H1 (cell line): ENCODE results near the gene AFTPH. TPM values are rescaled to one million over a fixed set of nuclear protein-coding genes. Genes with fewer than 3 reads are reported as not detected.

Source experiments
- CTCF ChIA-PET: fragments of 300-600 bp; sonication (Branson Sonifier 250); formaldehyde crosslinking; loops from one replicate; lab custom pipeline; 2021; ENCODE audit not compliant: partially characterized antibody; lab: Charles Lee
- POLR2A ChIA-PET: fragments of 300-600 bp; sonication (Branson Sonifier 250); formaldehyde crosslinking; loops from one replicate; lab custom pipeline; 2021; ENCODE audit warnings: inconsistent platforms; ENCODE audit not compliant: partially characterized antibody; lab: Charles Lee
- DNase-seq, 2 experiments: peaks; one replicate each; pipeline versions ENCODE4 v3.0.0 to v3.0.0-alpha.2; 2010 to 2022; ENCODE audit warnings: low spot score in 2 of 2, low read depth in 1 of 2, mixed read lengths in 1 of 2
- FAIRE-seq: peaks from 2 replicates; lab custom pipeline; 2011; peaks lifted over from hg19 to GRCh38; lab: Jason Lieb, UNC
- H2AFZ ChIP-seq: 2 replicates; pipeline ENCODE4 v1.8.1; 2012; ENCODE audit warnings: low read length, inconsistent platforms
- H2AK5ac ChIP-seq: 2 replicates; pipeline ENCODE4 v1.6.1; 2013; ENCODE audit warnings: low read depth, low read length
- H2BK120ac ChIP-seq: replicated peaks from 2 replicates; pipeline ENCODE3; 2013; ENCODE audit warnings: low read depth, low read length, inconsistent platforms
- H2BK12ac ChIP-seq: 2 replicates; pipeline ENCODE4 v1.6.1; 2013; ENCODE audit warnings: low read depth, low read length
- H2BK15ac ChIP-seq: 2 replicates; pipeline ENCODE4 v1.6.1; 2013; ENCODE audit warnings: low read length
- H2BK20ac ChIP-seq: 2 replicates; pipeline ENCODE4 v1.6.1; 2013; ENCODE audit warnings: low read length
- H2BK5ac ChIP-seq: 2 replicates; pipeline ENCODE4 v1.6.1; 2013; ENCODE audit warnings: low read depth, low read length
- H3K14ac ChIP-seq: 2 replicates; pipeline ENCODE4 v1.6.1; 2013; ENCODE audit warnings: inconsistent platforms; ENCODE audit not compliant: insufficient read length
- H3K18ac ChIP-seq: 2 replicates; pipeline ENCODE4 v1.6.1; 2013; ENCODE audit warnings: low read length; ENCODE audit errors: extremely low read depth
- H3K23ac ChIP-seq: 2 replicates; pipeline ENCODE4 v1.6.1; 2013; ENCODE audit warnings: inconsistent platforms; ENCODE audit not compliant: insufficient read length
- H3K23me2 ChIP-seq: 2 replicates; pipeline ENCODE4 v1.6.1; 2013; ENCODE audit warnings: low read depth, low read length
- H3K27ac ChIP-seq: 2 replicates; pipeline ENCODE4 v1.6.1; 2011; ENCODE audit warnings: low read depth, low read length, inconsistent platforms
- H3K27me3 ChIP-seq, 4 experiments: replicated peaks in 1 of 4; 1 replicate in 1 of 4; 2 replicates in 3 of 4; pipeline versions ENCODE4 v1.6.1 to v1.8.1; 2011 to 2013; ENCODE audit warnings: low read length in 3 of 4, mild to moderate bottlenecking in 3 of 4, inconsistent platforms in 2 of 4, mixed read lengths in 2 of 4, moderate library complexity in 1 of 4; ENCODE audit not compliant: control insufficient read depth in 3 of 4, insufficient read depth in 3 of 4; ENCODE audit errors: extremely low read depth in 1 of 4
- H3K36me3 ChIP-seq, 4 experiments: 2 replicates each; pipeline versions ENCODE4 v1.6.1 to v1.8.1; 2011 to 2013; ENCODE audit warnings: mild to moderate bottlenecking in 4 of 4, low read length in 3 of 4, moderate library complexity in 2 of 4, control low read depth in 1 of 4, inconsistent platforms in 1 of 4; ENCODE audit not compliant: insufficient read depth in 4 of 4, control insufficient read depth in 2 of 4
- H3K4ac ChIP-seq: replicated peaks from 2 replicates; pipeline ENCODE3; 2013; ENCODE audit warnings: low read length, low read depth, mixed read lengths, inconsistent platforms; ENCODE audit not compliant: insufficient read length
- H3K4me1 ChIP-seq, 4 experiments: replicated peaks in 1 of 4; 1 replicate in 1 of 4; 2 replicates in 3 of 4; pipeline versions ENCODE4 v1.6.1 to v1.8.1; 2011 to 2013; ENCODE audit warnings: low read length in 3 of 4, inconsistent platforms in 2 of 4, mixed read lengths in 1 of 4; ENCODE audit not compliant: insufficient read depth in 4 of 4, control insufficient read depth in 3 of 4
- H3K4me2 ChIP-seq, 2 experiments: 2 replicates each; pipeline versions ENCODE4 v1.6.1 to v1.8.1; 2011 to 2013; ENCODE audit warnings: low read depth in 2 of 2, low read length in 2 of 2, control low read depth in 1 of 2, inconsistent platforms in 1 of 2, mild to moderate bottlenecking in 1 of 2; ENCODE audit not compliant: insufficient read depth in 1 of 2
- H3K4me3 ChIP-seq, 4 experiments: fragments of 200-600, 300-600 bp in 1 of 4; sonication (generic), shearing (Covaris generic), sonication (Bioruptor Twin) in 1 of 4; 2 replicates each; pipeline versions ENCODE4 v1.5.1 to v1.8.1; 2011 to 2016; ENCODE audit warnings: low read length in 4 of 4, low read depth in 3 of 4, control low read depth in 2 of 4, inconsistent platforms in 2 of 4, mild to moderate bottlenecking in 2 of 4, mixed read lengths in 1 of 4, moderate library complexity in 1 of 4; ENCODE audit not compliant: insufficient read depth in 2 of 4; ENCODE audit errors: extremely low read depth in 1 of 4
- H3K56ac ChIP-seq: replicated peaks from 2 replicates; pipeline ENCODE3; 2013; ENCODE audit warnings: low read depth, mild to moderate bottlenecking, mixed read lengths, low read length, inconsistent platforms; ENCODE audit not compliant: insufficient read length
- H3K79me1 ChIP-seq: 2 replicates; pipeline ENCODE4 v1.6.1; 2013; ENCODE audit warnings: low read depth, low read length, control low read depth
- H3K79me2 ChIP-seq, 2 experiments: 2 replicates each; pipeline versions ENCODE4 v1.6.1 to v1.8.1; 2012 to 2013; ENCODE audit warnings: low read length in 2 of 2, mild to moderate bottlenecking in 2 of 2, inconsistent platforms in 1 of 2; ENCODE audit not compliant: insufficient read depth in 2 of 2, control insufficient read depth in 1 of 2
- H3K9ac ChIP-seq, 4 experiments: replicated peaks in 1 of 4; 1 replicate in 1 of 4; 2 replicates in 3 of 4; pipeline versions ENCODE4 v1.6.1 to v1.8.1; 2011 to 2013; ENCODE audit warnings: low read depth in 3 of 4, low read length in 3 of 4, control low read depth in 2 of 4, mild to moderate bottlenecking in 2 of 4, moderate library complexity in 2 of 4, inconsistent platforms in 1 of 4; ENCODE audit errors: extremely low read depth in 1 of 4
- H3K9me3 ChIP-seq, 2 experiments: 2 replicates each; pipeline versions ENCODE4 v1.6.1 to v1.8.1; 2012 to 2013; ENCODE audit warnings: mild to moderate bottlenecking in 2 of 2, moderate library complexity in 2 of 2, control low read depth in 1 of 2, inconsistent platforms in 1 of 2, low read depth in 1 of 2, low read length in 1 of 2, mixed read lengths in 1 of 2; ENCODE audit not compliant: insufficient read depth in 2 of 2
- H4K20me1 ChIP-seq, 2 experiments: replicated peaks in 1 of 2; 2 replicates each; pipeline versions ENCODE3 to v1.8.1; 2011 to 2013; ENCODE audit warnings: inconsistent platforms in 2 of 2, low read length in 2 of 2, mild to moderate bottlenecking in 1 of 2; ENCODE audit not compliant: insufficient read depth in 2 of 2, control insufficient read depth in 1 of 2
- H4K5ac ChIP-seq: 2 replicates; pipeline ENCODE4 v1.6.1; 2013; ENCODE audit warnings: low read length, low read depth, mixed read lengths, inconsistent platforms; ENCODE audit not compliant: insufficient read length
- H4K8ac ChIP-seq: 2 replicates; pipeline ENCODE4 v1.8.0; 2013; ENCODE audit warnings: mild to moderate bottlenecking, moderate library complexity, low read length, inconsistent platforms; ENCODE audit not compliant: insufficient read depth; ENCODE audit errors: extremely low read depth
- H4K91ac ChIP-seq: replicated peaks from 2 replicates; pipeline ENCODE3; 2013; ENCODE audit warnings: low read length, mixed read lengths, inconsistent platforms; ENCODE audit not compliant: insufficient read length
- CBX5 ChIP-seq: fragments of 300-800, 300-1000 bp; sonication (generic); IDR thresholded peaks from 2 replicates; pipeline ENCODE4 v1.7.1; 2016; ENCODE audit warnings: antibody characterized with exemption, low read length, low read depth
- CTCF ChIP-seq, 3 experiments: IDR thresholded peaks; 1 replicate in 2 of 3; 2 replicates in 1 of 3; pipeline versions ENCODE4 v1.5.1 to v1.6.1; 2011; ENCODE audit warnings: low read length in 3 of 3, mild to moderate bottlenecking in 3 of 3, inconsistent platforms in 2 of 3, low read depth in 1 of 3, moderate library complexity in 1 of 3; ENCODE audit not compliant: insufficient read depth in 1 of 3; ENCODE audit errors: control extremely low read depth in 1 of 3
- polyA plus RNA-seq, 7 experiments: library from polyadenylated mRNA; depleted of rRNA in 3 of 7; stranded (reverse) in 5 of 7; unstranded in 2 of 7; fragments of >200 nt in 5 of 7; fragments of 200-250 nt in 2 of 7; gene quantifications; 1 replicate in 5 of 7; 2 replicates in 1 of 7; 4 replicates in 1 of 7; pipeline versions ENCODE4 v1.2.1 to v1.2.3, GENCODE V29; 2011 to 2013; ENCODE audit warnings: missing spikeins in 2 of 7, mixed read lengths in 2 of 7
- total RNA-seq: library from RNA; stranded (reverse); fragmentation: NEBNext Ultra II Directional; extraction: Animal tissue kit (Norgen Biotek cat#: 25700); gene quantifications from 2 replicates; pipeline ENCODE4 v1.2.1, GENCODE V29; 2021

The AFTPH gene
- total and polyA plus RNA-seq, 2 of the 8 experiments (the other 6 are each of a cell fraction or from before 2014, with no cell fraction given): 7.3 to 15.0 TPM

- Histone ChIP-seq H3K36me3 (no peaks in the 10 kb centered on the region), H3K23ac (no peak overlapping the region), H2AK5ac (no peak overlapping the region), H3K4ac (no peak overlapping the region), H4K91ac (no peak overlapping the region), H3K79me1 (0 out of 2 replicates have a peak, but pooled peaks cover 6% of the 10 kb centered on the region), H3K23me2 (no peaks in the 10 kb centered on the region), H2AFZ (no peak overlapping the region), H3K4me2 (no peak overlapping the region), H3K4me1 (no peaks in the 10 kb centered on the region; a peak in 3 of 7 replicates), H2BK20ac (no peak overlapping the region), H3K79me2 (peaks cover 0 to 23% of the 10 kb centered on the region in 2 experiments; a peak in 2 of 4 replicates), H4K8ac (no peak overlapping the region), H2BK15ac (no peak overlapping the region), H3K27ac (no peak overlapping the region), H3K27me3 (no peaks in the 10 kb centered on the region), H3K4me3 (no peak overlapping the region), H2BK120ac (no peak overlapping the region), H4K5ac (no peak overlapping the region), H3K9ac (no peak overlapping the region), H3K56ac (no peak overlapping the region), H2BK5ac (no peak overlapping the region), H3K9me3 (no peaks in the 10 kb centered on the region), H3K18ac (no peak overlapping the region), H2BK12ac (no peak overlapping the region), H4K20me1 (peaks cover 2 to 5% of the 10 kb centered on the region in 2 experiments), H3K14ac (no peak overlapping the region)
- ChIA-PET POLR2A (no interaction called here), CTCF (interaction anchor here (1.2 kb wide), 1 partner anchor 13 kb away, joined by 3 read pairs; no protein-coding TSS in a partner anchor)
- FAIRE-seq: no peak
- no peak for DNase-seq
- TF ChIP-seq CTCF (IDR thresholded peaks at IDR 0.05; ENCODE audit: control extremely low read depth in 1 of 3, insufficient read depth in 1 of 3, low read depth in 1 of 3, low read length in 3 of 3) (no peak), CBX5 (no peak)
These were observed 19.0 kb downstream of the AFTPH start for GRCh38 chr2:64543008-64543697.
